SK-N-SH (cell line): ENCODE data around the gene KRTAP1-3. TPM values are rescaled to one million over a fixed set of nuclear protein-coding genes. Genes with fewer than 3 reads are reported as not detected.
"Not testable (repeated sequence)": the region's sequence is repeated elsewhere in the genome, so short reads cannot be mapped to it uniquely, and the experiment has no call there.

Source experiments
- CTCF ChIA-PET: fragments of 300-600, 350-600 bp; formaldehyde crosslinking; extraction: SDS; loops from one replicate; lab custom pipeline; 2021; lab: Yijun Ruan, JAX
- POLR2A ChIA-PET: fragments of 350-600 bp; sonication (Branson Sonifier 250); formaldehyde crosslinking; extraction: SDS; loops from one replicate; lab custom pipeline; 2020; ENCODE audit warnings: antibody characterized with exemption, inconsistent platforms; lab: Yijun Ruan, JAX
- DNase-seq: peaks from one replicate; pipeline ENCODE4 v3.0.0; 2012
- H2AFZ ChIP-seq: fragments of 200-600 bp; sonication (generic); 2 replicates; pipeline ENCODE4 v1.8.1; 2016; ENCODE audit warnings: antibody characterized with exemption, mild to moderate bottlenecking, low read depth
- H3F3A ChIP-seq: fragments of 200-600 bp; sonication (generic); replicated peaks from 2 replicates; pipeline ENCODE3; 2016; ENCODE audit warnings: antibody characterized with exemption, mild to moderate bottlenecking; ENCODE audit not compliant: insufficient read depth
- H3K27ac ChIP-seq, 2 experiments: fragments of 200-500 bp in 1 of 2; fragments of 200-600 bp in 1 of 2; sonication (Bioruptor generic) in 1 of 2; sonication (generic), shearing (Covaris generic) in 1 of 2; 2 replicates each; pipeline versions ENCODE4 v1.5.1 to v1.6.1; 2014 to 2016; ENCODE audit warnings: low read depth in 2 of 2, inconsistent platforms in 1 of 2, low read length in 1 of 2, mild to moderate bottlenecking in 1 of 2, mixed read lengths in 1 of 2
- H3K27me3 ChIP-seq: fragments of 200-600 bp; sonication (generic), shearing (Covaris generic); 2 replicates; pipeline ENCODE4 v1.6.1; 2016; ENCODE audit warnings: mixed run types; ENCODE audit not compliant: insufficient read depth
- H3K36me3 ChIP-seq, 2 experiments: fragments of 200-500 bp in 1 of 2; fragments of 200-600 bp in 1 of 2; sonication (Bioruptor generic) in 1 of 2; sonication (generic) in 1 of 2; replicated peaks in 1 of 2; 2 replicates each; pipeline versions ENCODE3 to v1.5.1; 2014 to 2016; ENCODE audit warnings: low read length in 1 of 2, mild to moderate bottlenecking in 1 of 2; ENCODE audit not compliant: insufficient read depth in 2 of 2, control insufficient read depth in 1 of 2
- H3K4me1 ChIP-seq, 2 experiments: fragments of 200-500 bp in 1 of 2; fragments of 200-600 bp in 1 of 2; sonication (Bioruptor generic) in 1 of 2; sonication (generic), shearing (Covaris generic) in 1 of 2; 2 replicates each; pipeline versions ENCODE4 v1.5.1 to v1.6.1; 2014 to 2016; ENCODE audit warnings: low read depth in 1 of 2, low read length in 1 of 2, mixed run types in 1 of 2; ENCODE audit not compliant: insufficient read depth in 2 of 2, control insufficient read depth in 1 of 2
- H3K4me2 ChIP-seq: fragments of 200-600 bp; sonication (generic), shearing (Covaris generic); 2 replicates; pipeline ENCODE4 v1.6.1; 2017; ENCODE audit warnings: mixed run types
- H3K4me3 ChIP-seq, 2 experiments: fragments of 200-500 bp in 1 of 2; fragments of 200-600 bp in 1 of 2; sonication (Bioruptor generic) in 1 of 2; sonication (generic), shearing (Covaris generic) in 1 of 2; 2 replicates each; pipeline versions ENCODE4 v1.5.1 to v1.8.1; 2014 to 2016; ENCODE audit warnings: low read depth in 2 of 2, inconsistent platforms in 1 of 2, low read length in 1 of 2, mild to moderate bottlenecking in 1 of 2, mixed read lengths in 1 of 2, moderate library complexity in 1 of 2
- H3K79me2 ChIP-seq: fragments of 200-600 bp; sonication (generic); 2 replicates; pipeline ENCODE4 v1.8.1; 2017; ENCODE audit warnings: mild to moderate bottlenecking; ENCODE audit not compliant: insufficient read depth
- H3K9ac ChIP-seq: fragments of 200-600 bp; sonication (generic); 2 replicates; pipeline ENCODE4 v1.6.1; 2017; ENCODE audit warnings: mixed run types
- H3K9me2 ChIP-seq: fragments of 200-600 bp; sonication (generic); 2 replicates; pipeline ENCODE4 v1.6.1; 2017; ENCODE audit warnings: mixed run types
- H3K9me3 ChIP-seq: fragments of 200-600 bp; sonication (generic); 2 replicates; pipeline ENCODE4 v1.6.1; 2017; ENCODE audit warnings: mixed run types, mild to moderate bottlenecking, moderate library complexity
- H4K20me1 ChIP-seq: fragments of 200-600 bp; sonication (generic); 2 replicates; pipeline ENCODE4 v1.6.1; 2017; ENCODE audit warnings: mild to moderate bottlenecking, mixed run types; ENCODE audit not compliant: insufficient read depth
- REST ChIP-seq: IDR thresholded peaks from 2 replicates; pipeline ENCODE4 v1.6.1; 2012; ENCODE audit warnings: mild to moderate bottlenecking, low read depth, low read length, moderate library complexity
- SIN3A ChIP-seq: IDR thresholded peaks from 2 replicates; pipeline ENCODE4 v1.6.1; 2012; ENCODE audit warnings: low read depth, mild to moderate bottlenecking, low read length, moderate library complexity, borderline replicate concordance
- USF1 ChIP-seq: IDR thresholded peaks from 2 replicates; pipeline ENCODE4 v1.4.0; 2012; ENCODE audit warnings: low read depth, borderline replicate concordance
- WGBS: methylation state at CpG from one replicate; pipeline ENCODE4 v1.1.6; 2017; ENCODE audit warnings: low lambda C conversion rate; 5-methylcytosine and 5-hydroxymethylcytosine counted together
- polyA plus RNA-seq, 3 experiments: library from polyadenylated mRNA; depleted of rRNA; stranded (reverse); fragments of >200 nt; gene quantifications; 2 replicates each; pipeline ENCODE4 v1.2.3, GENCODE V29; 2012

The KRTAP1-3 gene
- polyA plus RNA-seq, 1 of the 3 experiments (the other 2 are of a cell fraction), result not detected

- H3K79me2 ChIP-seq, H3K4me3 ChIP-seq, H3K36me3 ChIP-seq, H3K9me3 ChIP-seq, H4K20me1 ChIP-seq, H3K27ac ChIP-seq, H3K4me1 ChIP-seq, H3K9me2 ChIP-seq, H3K9ac ChIP-seq, H3F3A ChIP-seq, DNase-seq, CTCF ChIA-PET, H3K27me3 ChIP-seq: not testable (repeated sequence)
- POLR2A ChIA-PET, result interaction anchor here (0.6 kb wide), 1 partner anchor 7 kb away, joined by 3 read pairs; no protein-coding TSS in a partner anchor
- H3K4me2 ChIP-seq, result peak within 1 kb of the TSS; percentile 14; the same call in 1 of the 2 replicates
- H2AFZ ChIP-seq, result peak within 1 kb of the TSS; percentile 44; the same call in 1 of the 2 replicates
- 28% methylated on average over 7 of the region's 33 CpGs for WGBS
Observed at GRCh38 chr17:41046735-41047465, 12.2 kb upstream of the KRTAP1-3 start, which contains the start of gene KRTAP2-1. Gene KRTAP2-1 (minus strand): TSS chr17:41047316. CDS start chr17:41047267, 49 bp downstream.

GRCh38 chr17:41042953-41043352, 8.3 kb upstream of the KRTAP1-3 start:
- H3K27ac ChIP-seq, result no peak overlapping the region
- H3K9ac ChIP-seq, result no peak overlapping the region
- no peaks in the 10 kb centered on the region for H4K20me1 ChIP-seq
- H3K9me3 ChIP-seq, result no peaks in the 10 kb centered on the region
- no peak overlapping the region for H3K4me2 ChIP-seq
- no peak overlapping the region for H3K4me3 ChIP-seq
- CTCF ChIA-PET, result interaction anchor here (1.4 kb wide), 1 partner anchor 506 kb away, joined by 5 read pairs; no protein-coding TSS in a partner anchor
- TF ChIP-seq SIN3A (no peak), USF1 (no peak), REST (no peak)
- TF ChIP-seq, all 33 proteins: peak for 0
- Histone ChIP-seq H3K79me2 (no peaks in the 10 kb centered on the region), H3K4me1 (no peaks in the 10 kb centered on the region), H3K27me3 (no peaks in the 10 kb centered on the region), H2AFZ (no peak overlapping the region), H3F3A (no peaks in the 10 kb centered on the region), H3K9me2 (no peaks in the 10 kb centered on the region), H3K36me3 (no peaks in the 10 kb centered on the region)
- POLR2A ChIA-PET, result no interaction called here
- WGBS, result 24% methylated on average over 1 of the region's 1 CpG
- no peak for DNase-seq
